ENCODE measurements around the gene ANK3. TPM values are rescaled to one million over a fixed set of nuclear protein-coding genes. Genes with fewer than 3 reads are reported as not detected.

ANK3 gene
- total RNA-seq, 1 experiment from 2014 or later = 15.3 TPM

DNA sequence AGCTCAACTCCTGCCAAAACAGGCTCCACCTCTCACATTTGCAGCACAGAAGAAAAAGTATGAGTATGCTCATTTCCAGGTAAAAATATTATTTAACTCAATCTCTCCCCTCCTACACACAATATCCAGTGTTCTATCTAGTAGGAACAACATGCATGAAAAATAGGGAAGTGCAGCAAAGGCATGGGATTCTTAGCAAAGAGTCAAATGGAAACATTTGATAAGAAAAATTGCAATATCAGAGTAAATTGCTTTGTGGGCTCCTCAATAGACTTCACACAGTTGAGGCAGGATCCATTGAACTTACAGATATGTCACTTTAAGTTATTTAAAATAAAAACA lies 150.9 kb downstream of the ANK3 start:
- intact Hi-C loops (cut with micrococcal nuclease) = loop anchor here (1.0 kb wide), 1 partner anchor 196 kb away; no protein-coding TSS in a partner anchor
- Histone ChIP-seq H3K79me2 (ENCODE audit: insufficient read depth, low read length) (no peaks in the 10 kb centered on the region), H3K27ac (ENCODE audit: low read depth, low read length) (no peak overlapping the region), H3K27me3 (ENCODE audit: insufficient read depth, low read length) (no peaks in the 10 kb centered on the region), H3K4me2 (ENCODE audit: low read length) (no peak overlapping the region), H4K20me1 (ENCODE audit: insufficient read depth) (no peaks in the 10 kb centered on the region; the same call in 1 of the 2 replicates), H3K4me1 (ENCODE audit: control insufficient read depth in 1 of 2, insufficient read depth in 2 of 2, low read length in 2 of 2) (no peaks in the 10 kb centered on the region), H3K36me3 (ENCODE audit: control insufficient read depth in 1 of 2, insufficient read depth in 2 of 2, low read length in 2 of 2) (no peaks in the 10 kb centered on the region), H3K4me3 (replicated peaks in 1 of 2; ENCODE audit: low read depth in 1 of 2, low read length in 2 of 2) (no peak overlapping the region), H3K9me3 (ENCODE audit: control insufficient read depth in 1 of 2, insufficient read depth in 1 of 2, low read depth in 1 of 2, low read length in 2 of 2) (no peaks in the 10 kb centered on the region), H3K9me2 (ENCODE audit: insufficient read depth) (no peaks in the 10 kb centered on the region), H2AFZ (ENCODE audit: low read depth, low read length, poor library complexity, severe bottlenecking) (no peak overlapping the region), H3K9ac (ENCODE audit: low read length) (no peak overlapping the region)
- BruUV-seq (replicated peaks) = no TSS peak
- ChIA-PET RAD21 (ENCODE audit: low non-redundant PET in 1 of 2, low total read pairs in 2 of 2, uncharacterized antibody in 2 of 2, unreplicated experiment in 2 of 2) (no interaction called here), POLR2A (no interaction called here), CTCF (interaction anchor here (1.1 to 1.8 kb wide), 3 partner anchors 195 to 203 kb away, joined by 3 to 6 read pairs (median 5); no protein-coding TSS in a partner anchor)
- TF ChIP-seq ZNF274 (IDR thresholded peaks at IDR 0.05; ENCODE audit: low read depth, low read length) (no peak), POLR2AphosphoS5 (IDR thresholded peaks at IDR 0.05; ENCODE audit: low read depth, low read length) (no peak), EZH2phosphoT487 (IDR thresholded peaks at IDR 0.05; ENCODE audit: borderline replicate concordance) (no peak)
- TF ChIP-seq, protein P1, sequence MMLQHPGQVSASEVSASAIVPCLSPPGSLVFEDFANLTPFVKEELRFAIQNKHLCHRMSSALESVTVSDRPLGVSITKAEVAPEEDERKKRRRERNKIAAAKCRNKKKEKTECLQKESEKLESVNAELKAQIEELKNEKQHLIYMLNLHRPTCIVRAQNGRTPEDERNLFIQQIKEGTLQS (IDR thresholded peaks at IDR 0.05) = no peak
- TF ChIP-seq, protein P2, sequence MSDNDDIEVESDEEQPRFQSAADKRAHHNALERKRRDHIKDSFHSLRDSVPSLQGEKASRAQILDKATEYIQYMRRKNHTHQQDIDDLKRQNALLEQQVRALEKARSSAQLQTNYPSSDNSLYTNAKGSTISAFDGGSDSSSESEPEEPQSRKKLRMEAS (IDR thresholded peaks at IDR 0.05) = no peak
- TF ChIP-seq, protein P3, sequence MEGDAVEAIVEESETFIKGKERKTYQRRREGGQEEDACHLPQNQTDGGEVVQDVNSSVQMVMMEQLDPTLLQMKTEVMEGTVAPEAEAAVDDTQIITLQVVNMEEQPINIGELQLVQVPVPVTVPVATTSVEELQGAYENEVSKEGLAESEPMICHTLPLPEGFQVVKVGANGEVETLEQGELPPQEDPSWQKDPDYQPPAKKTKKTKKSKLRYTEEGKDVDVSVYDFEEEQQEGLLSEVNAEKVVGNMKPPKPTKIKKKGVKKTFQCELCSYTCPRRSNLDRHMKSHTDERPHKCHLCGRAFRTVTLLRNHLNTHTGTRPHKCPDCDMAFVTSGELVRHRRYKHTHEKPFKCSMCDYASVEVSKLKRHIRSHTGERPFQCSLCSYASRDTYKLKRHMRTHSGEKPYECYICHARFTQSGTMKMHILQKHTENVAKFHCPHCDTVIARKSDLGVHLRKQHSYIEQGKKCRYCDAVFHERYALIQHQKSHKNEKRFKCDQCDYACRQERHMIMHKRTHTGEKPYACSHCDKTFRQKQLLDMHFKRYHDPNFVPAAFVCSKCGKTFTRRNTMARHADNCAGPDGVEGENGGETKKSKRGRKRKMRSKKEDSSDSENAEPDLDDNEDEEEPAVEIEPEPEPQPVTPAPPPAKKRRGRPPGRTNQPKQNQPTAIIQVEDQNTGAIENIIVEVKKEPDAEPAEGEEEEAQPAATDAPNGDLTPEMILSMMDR (IDR thresholded peaks at IDR 0.05 in 2 of 3, conservative IDR thresholded peaks at IDR 0.05 in 1 of 3; ENCODE audit: borderline replicate concordance in 1 of 3, insufficient read depth in 1 of 3, low read depth in 2 of 3, low read length in 2 of 3) = no peak
- ATAC-seq (no peak), DNase-seq (ENCODE audit: low read depth, low spot score) (no peak)
